ENCODE results near the gene RFXAP. TPM values are rescaled to one million over a fixed set of nuclear protein-coding genes. Genes with fewer than 3 reads are reported as not detected.
A peak's percentile ranks its signal among the peaks of the same experiment; 100 is the strongest.

RFXAP gene
- total RNA-seq, 1 experiment from 2014 or later = 4.0 TPM

DNA sequence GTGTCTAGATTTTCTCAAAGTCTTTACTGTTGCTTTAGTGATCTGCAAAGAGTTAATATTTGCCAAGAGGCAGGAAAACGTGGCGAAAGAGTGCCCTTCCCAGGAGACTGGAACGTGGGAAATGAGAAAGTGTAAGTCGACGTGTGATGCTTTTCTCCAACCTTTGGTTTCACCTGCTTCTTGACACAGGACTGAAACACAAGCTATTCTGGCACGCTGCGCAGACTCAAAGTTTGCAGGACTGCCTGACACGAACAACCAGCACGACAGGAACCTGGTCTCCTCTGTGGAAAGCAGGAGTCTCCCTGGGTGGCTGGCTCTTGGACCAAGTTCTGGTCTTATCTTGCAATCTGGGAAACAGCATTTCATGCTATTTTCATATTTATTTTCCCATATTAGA is 28.6 kb downstream of the RFXAP start:
- no peaks in the 10 kb centered on the region for H3K27me3 ChIP-seq
- DNase-seq = no peak
- peaks cover 6% of the 10 kb centered on the region for H3K36me3 ChIP-seq
- H3K9me3 ChIP-seq = no peaks in the 10 kb centered on the region
- no peak overlapping the region for H3K4me3 ChIP-seq

DNA sequence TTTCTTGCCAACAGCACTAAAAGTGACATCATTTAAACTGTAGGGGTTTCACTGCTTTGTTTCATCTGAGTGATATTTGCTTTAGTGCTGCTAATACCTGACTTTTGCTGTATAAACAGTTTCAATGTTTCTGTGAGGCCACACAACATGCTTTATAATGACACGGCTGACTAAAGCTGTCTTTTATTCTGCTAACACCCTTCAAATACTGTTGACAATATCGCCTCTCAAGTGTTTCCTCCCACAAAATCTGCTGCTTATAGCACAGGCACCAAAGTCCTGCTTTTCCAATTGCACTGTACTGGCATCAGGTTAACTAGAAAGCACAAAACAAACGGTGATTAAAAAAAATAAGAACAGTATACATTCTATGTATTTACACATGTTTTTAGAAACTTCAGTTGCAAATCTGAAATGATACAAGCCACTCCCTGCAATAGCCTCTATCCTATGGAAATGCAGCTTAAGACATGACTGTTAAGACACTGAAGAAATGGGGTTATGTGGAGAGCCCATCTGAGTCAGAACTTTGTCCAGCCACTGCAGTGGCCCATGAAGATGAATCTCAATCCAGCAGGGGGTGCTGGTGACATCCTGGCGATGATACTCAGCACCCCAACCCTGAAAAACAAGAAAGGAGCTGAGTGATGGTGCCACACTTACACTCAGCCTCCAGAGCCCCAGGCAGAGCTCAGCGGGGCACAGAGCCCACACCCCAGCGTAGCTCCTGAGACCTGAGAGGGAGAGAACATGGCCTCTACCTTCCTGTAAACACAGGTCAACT is 29.4 kb downstream of the RFXAP start:
- Histone ChIP-seq H3K9me3 (no peaks in the 10 kb centered on the region), H3K36me3 (peaks cover 6% of the 10 kb centered on the region), H3K27me3 (no peaks in the 10 kb centered on the region), H3K4me3 (no peak overlapping the region)
- DNase-seq = no peak

DNA sequence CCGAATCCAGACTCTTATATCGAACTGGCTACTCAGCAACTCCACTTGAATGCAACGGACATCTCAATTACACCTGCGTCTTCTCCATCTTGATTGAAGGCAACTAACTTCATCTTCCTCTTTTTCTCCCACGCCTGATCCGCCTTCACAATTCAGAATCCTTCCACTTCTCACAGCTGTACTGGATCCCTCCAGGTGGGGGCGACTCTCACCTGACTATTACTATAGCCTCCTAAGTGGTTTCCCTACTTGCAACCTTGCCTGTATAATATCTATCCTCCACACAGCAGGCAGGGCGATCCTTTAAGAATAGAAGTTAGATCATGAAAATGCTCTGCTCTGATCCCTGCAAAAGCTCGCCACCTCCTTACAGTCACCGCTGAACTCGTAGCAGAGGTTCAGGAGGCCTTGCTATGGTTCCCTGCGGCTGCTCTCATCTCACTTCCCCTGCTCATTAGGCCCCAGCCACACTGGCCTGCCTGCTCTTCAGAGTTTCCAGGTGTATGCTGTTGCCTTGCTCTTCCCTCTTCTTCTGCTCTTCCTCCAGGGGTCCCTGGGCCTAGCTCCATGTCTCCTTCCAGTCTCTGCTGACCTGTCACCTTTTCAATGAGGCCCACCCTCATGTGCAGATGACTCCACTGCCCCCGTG is 31.9 kb downstream of the RFXAP start:
- H3K9me3 ChIP-seq = no peaks in the 10 kb centered on the region
- DNase-seq = no peak
- H3K27me3 ChIP-seq = no peaks in the 10 kb centered on the region
- peaks cover 3% of the 10 kb centered on the region for H3K36me3 ChIP-seq
- no peak overlapping the region for H3K4me3 ChIP-seq

DNA sequence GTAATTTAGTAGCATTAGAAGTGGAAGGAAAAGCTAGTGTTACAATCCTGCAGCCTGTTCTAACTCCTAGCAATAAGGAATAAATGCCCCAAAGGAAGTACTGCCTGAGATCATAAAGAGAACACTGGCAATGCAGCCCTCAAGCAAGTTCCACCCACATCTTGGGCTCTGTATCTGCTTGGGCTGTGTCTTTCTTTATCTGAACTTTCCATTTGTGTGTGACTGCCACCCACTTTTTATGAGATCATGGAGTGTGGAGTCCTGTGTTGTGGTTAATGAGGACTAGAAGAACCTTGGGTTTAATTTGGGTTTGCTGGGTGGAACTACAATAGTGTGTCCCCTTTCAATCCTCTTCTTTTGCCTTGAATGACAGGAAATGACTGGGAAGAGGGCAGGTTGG is 38.2 kb downstream of the RFXAP start:
- DNase-seq = no peak
- H3K4me3 ChIP-seq = no peak overlapping the region
- H3K27me3 ChIP-seq = no peaks in the 10 kb centered on the region
- H3K36me3 ChIP-seq = no peaks in the 10 kb centered on the region; the same call in 1 of the 2 replicates
- H3K9me3 ChIP-seq = no peaks in the 10 kb centered on the region

DNA sequence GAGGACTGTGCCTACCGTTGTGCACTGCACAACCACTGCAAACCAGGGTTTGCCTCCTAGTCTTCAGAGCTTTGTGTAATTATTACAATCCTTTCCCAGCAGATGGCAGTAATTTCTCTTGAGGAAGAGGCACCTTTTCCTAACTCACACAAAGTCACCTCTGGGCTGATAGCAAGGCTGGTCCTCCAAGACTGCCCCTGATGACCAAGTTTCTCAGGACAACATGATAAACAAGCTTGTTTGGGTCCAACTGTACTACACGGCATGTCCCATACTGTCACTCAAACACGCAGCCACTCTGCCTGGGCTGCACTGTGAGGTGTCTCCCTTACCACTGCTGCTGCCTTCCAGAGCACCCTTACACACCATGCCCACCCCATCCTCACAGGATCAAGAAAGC is 39.3 kb downstream of the RFXAP start:
- DNase-seq = no peak
- Histone ChIP-seq H3K36me3 (no peaks in the 10 kb centered on the region; the same call in 1 of the 2 replicates), H3K9me3 (no peaks in the 10 kb centered on the region), H3K4me3 (no peak overlapping the region), H3K27me3 (no peaks in the 10 kb centered on the region)

DNA sequence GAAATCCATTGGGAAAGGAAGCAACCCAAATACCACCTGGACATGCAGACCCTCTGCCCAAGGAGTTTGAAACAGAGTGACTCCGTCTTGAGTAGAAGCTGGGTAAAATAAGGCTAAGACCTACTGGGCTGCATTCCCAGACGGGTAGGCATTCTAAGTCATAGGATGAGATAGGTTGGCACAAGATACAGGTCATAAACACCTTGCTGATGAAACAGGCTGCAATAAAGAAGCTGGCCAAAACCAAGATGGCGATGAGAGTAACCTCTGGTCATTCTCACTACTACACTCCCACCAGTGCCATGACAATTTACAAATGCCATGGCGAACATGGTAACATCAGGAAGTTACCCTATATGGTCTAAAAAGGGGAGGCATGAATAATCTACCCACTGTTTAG is 40.2 kb downstream of the RFXAP start:
- no peak overlapping the region for H3K4me3 ChIP-seq
- no peaks in the 10 kb centered on the region for H3K36me3 ChIP-seq
- no peaks in the 10 kb centered on the region for H3K27me3 ChIP-seq
- DNase-seq = no peak
- no peaks in the 10 kb centered on the region for H3K9me3 ChIP-seq

DNA sequence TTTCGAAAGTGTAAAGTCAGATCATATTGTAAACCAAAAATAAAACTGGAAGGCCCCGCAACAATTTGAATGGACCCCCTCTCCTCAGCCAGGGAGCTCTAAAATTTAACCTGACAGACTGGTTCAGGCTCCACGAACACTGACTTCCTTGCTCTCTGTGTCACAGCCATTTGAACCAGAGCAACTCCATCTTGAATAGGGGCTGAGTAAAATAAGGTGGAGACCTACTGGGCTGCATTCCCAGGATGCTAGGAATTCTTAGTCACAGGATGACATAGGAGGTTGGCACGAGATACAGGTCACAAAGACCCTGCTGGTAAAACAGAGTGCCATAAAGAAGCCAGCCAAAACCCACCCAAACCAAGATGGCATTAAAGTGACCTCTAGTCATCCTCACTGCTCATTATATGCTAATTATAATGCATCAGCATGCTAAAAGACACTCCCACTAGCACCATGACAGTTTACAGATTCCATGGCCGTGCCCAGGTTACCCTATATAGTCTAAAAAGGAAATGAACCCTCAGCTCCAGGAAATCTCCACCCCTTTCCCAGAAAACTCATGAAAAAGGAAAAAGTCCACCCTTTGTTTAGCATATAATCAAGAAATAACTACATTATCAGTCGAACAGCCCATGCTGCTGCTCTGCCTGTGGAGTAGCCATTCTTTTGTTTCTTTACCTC is 43.1 kb downstream of the RFXAP start:
- H3K27me3 ChIP-seq = no peaks in the 10 kb centered on the region
- DNase-seq = peak; percentile 40
- H3K36me3 ChIP-seq = no peaks in the 10 kb centered on the region
- H3K9me3 ChIP-seq = no peaks in the 10 kb centered on the region
- no peak overlapping the region for H3K4me3 ChIP-seq

DNA sequence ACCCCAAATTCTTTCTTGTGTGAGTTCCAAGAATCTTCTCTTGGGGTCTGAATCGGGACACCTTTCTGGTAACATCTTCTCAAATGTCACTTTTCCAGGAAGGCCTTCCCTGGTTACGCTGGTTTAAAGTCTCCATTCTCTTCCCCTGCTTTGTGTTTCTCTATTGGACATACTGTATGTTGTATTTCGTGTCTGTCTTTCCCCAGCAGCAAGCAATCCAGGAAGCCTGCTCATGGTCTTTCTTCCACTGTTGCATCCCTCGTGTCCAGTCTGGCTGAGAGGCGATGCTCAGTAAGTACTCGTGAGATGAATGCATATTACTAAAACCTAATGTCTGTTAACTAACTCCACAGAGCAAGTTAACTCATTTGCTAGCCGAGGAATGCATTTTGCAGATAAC is 43.7 kb downstream of the RFXAP start:
- Histone ChIP-seq H3K4me3 (no peak overlapping the region), H3K9me3 (no peaks in the 10 kb centered on the region), H3K27me3 (no peaks in the 10 kb centered on the region), H3K36me3 (no peaks in the 10 kb centered on the region)
- DNase-seq = no peak

DNA sequence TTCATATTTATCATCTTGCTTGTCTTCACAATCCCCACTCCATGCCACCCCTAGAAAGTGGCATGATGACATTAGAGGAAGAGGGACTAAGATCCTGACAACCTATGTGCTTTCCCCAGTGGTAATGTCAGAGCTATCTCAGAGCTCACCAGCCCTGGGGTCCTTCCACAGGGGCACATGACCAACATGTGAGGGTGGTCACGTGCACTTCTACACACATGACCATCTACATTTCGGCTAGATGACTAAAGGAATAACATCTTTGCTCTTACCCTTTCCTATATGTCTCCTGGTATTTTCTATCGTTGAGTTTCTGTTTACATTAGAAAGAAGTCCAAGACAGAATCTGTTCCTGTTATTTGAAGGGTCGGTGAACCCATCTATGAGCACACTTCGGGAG is 46.2 kb downstream of the RFXAP start:
- no peaks in the 10 kb centered on the region for H3K36me3 ChIP-seq
- no peak for DNase-seq
- H3K9me3 ChIP-seq = no peaks in the 10 kb centered on the region
- no peak overlapping the region for H3K4me3 ChIP-seq
- H3K27me3 ChIP-seq = no peaks in the 10 kb centered on the region

DNA sequence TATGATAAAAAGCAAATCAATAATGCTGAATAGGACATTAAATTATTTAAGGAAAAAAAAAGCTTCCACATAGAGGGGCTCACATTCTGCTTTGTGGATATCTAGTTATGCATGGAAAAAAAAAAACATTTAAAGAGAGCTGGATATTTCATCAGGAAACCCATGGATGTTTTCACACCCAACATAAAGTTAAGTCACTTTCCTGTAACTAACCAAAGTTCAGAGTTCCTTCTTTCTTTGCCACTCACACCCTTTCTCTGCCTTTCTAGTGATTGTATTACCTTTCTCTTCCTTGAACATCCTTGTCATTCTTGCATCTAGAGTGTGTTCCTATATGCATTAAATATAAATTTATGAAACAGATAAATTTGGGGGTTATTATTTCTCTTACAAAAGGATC is 47.2 kb downstream of the RFXAP start:
- Histone ChIP-seq H3K9me3 (no peaks in the 10 kb centered on the region), H3K36me3 (no peaks in the 10 kb centered on the region), H3K4me3 (no peak overlapping the region), H3K27me3 (no peaks in the 10 kb centered on the region)
- no peak for DNase-seq

DNA sequence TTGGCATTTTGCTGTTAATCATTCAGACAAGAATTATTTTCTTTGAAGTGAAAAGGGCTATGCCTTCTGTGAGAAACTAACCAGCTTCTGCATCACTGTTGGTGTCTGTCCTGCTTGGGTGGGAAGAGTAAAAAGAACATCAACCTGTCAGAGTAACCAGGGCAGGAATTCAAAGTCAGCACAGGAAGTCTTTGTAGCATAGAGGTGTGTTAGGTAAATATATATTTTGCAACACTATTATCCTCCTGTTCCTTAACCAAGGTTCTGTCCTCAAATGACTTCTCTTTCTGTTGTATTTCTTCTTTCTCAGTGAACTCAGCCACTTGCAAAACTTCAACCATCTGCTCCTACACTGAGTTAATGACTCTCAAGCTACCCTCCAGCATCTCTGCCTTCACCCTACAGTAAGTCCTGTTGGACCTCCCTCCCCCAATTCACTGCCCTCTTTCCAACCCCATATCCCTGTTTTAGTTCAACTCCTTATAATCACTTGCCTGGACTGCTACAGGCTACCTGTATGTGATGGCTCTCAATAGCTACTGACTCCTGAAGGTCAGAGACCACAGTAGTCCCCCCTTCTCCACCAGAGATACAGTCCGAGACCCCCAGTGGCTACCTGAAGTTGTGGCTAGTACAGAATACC is 51.1 kb downstream of the RFXAP start:
- Histone ChIP-seq H3K4me3 (no peak overlapping the region), H3K27me3 (no peaks in the 10 kb centered on the region), H3K36me3 (no peaks in the 10 kb centered on the region), H3K9me3 (no peaks in the 10 kb centered on the region)
- no peak for DNase-seq

DNA sequence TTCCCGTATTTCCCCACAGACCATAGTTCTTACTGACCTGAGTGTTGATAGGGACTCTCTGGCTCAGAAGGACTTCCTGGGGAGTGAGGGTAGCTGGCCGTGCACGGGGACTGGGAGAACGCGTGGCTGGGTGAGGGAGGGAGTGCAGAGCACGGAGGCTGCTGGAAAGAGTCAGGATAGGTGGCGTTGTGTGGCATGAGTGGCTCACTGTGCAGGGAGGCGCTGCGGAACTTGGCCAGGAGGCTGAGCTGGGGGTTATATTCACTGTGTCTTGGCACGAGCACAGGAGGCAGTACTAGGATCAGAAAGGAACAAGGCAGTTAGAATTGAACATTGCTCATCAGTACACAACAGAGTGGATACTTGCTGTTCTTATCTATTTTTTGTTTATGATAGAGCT is 53.6 kb downstream of the RFXAP start:
- H3K36me3 ChIP-seq = no peaks in the 10 kb centered on the region
- H3K4me3 ChIP-seq = no peak overlapping the region
- no peaks in the 10 kb centered on the region for H3K27me3 ChIP-seq
- no peaks in the 10 kb centered on the region for H3K9me3 ChIP-seq
- no peak for DNase-seq

DNA sequence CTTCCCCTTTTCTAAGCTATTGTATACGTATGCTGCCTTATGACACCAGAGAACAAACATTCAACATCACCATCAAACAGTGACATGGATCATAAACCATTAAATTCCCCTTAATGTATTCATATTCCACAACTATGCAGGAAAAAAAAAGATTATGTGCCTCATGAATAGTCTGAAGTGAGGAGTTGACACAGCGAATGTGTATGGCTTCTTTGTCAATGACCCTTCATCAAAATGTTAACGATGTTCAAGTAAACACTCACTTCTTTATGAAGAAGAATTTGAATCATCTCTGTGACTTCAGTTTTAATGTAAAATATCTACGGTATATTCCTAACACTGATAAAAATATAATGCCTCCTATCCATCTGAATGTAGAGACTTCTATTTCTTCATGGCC is 56.4 kb downstream of the RFXAP start:
- no peak overlapping the region for H3K4me3 ChIP-seq
- H3K27me3 ChIP-seq = no peaks in the 10 kb centered on the region
- no peak for DNase-seq
- no peaks in the 10 kb centered on the region for H3K36me3 ChIP-seq
- no peaks in the 10 kb centered on the region for H3K9me3 ChIP-seq

DNA sequence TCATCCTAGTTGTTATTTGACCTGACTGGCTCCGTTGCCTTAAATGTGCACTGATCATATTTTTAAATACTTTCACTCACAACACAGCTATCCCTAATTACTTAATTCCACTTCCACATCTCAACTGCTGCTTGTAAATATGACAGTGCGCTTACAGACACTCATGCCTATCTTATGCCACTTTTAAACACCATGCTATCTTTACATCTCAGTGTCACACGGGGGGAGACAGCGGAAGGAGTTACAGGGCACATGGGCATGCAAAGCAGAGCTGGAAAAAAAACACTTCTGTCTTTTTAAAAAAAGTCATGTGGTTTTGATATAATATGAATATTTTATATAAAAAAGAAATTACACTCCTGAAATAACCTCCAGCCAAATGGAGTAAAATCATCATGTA is 56.9 kb downstream of the RFXAP start:
- Histone ChIP-seq H3K4me3 (no peak overlapping the region), H3K27me3 (no peaks in the 10 kb centered on the region), H3K9me3 (no peaks in the 10 kb centered on the region), H3K36me3 (no peaks in the 10 kb centered on the region)
- DNase-seq = no peak
